GDM1 (cell line): ENCODE data around the gene GFPT2.

Source experiments
- DNase-seq: peaks from one replicate; lab custom pipeline; 2025; lab: John Stamatoyannopoulos, UW

GFPT2 gene

DNA sequence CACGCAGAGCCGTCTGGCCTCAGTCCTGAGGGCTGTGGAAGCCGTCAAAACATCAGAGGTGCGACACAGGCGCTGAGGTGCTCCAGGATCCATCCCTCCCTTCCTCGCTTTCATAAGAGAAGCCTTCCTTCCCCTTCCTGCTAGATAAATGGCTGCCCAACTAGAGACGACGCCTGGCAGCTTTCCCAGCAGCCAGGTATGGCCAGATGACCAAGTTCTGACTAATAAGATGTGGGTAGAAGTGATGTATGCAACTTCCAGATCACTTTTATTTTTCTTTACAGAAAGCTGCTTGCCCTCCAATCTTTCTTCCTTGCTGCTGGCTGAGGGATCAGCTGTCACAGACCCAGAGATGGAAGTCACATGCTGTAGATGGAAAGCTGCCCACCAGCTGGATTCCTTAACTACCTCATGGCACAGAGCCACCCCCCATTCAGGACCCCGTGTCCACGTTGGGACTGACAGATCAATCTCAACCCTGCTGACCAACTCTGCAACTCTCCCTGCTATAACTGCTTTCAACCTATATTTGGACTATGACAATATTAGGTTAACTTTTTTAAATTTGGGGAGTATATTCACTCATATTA lies 70.0 kb downstream of the GFPT2 start:
- no peak for DNase-seq

DNA sequence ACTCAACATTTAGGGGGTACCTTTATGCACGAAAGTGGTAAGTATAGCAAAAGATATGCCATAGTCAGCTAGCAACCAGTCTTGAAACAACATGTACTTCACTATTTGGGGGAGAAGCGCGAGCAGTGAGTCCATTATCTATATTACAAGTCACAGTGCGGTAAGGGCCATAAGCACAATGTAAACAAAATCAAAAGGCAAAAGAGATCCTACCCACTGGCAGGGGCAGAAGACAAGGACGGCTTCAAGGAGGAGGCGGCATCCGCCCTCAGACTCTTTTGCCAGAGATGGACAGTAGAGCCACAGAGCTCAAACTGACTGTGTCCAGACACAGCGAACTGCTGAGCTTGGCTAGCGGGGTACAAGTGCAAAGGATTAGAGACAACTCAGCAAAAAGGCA lies 70.9 kb downstream of the GFPT2 start:
- no peak for DNase-seq

DNA sequence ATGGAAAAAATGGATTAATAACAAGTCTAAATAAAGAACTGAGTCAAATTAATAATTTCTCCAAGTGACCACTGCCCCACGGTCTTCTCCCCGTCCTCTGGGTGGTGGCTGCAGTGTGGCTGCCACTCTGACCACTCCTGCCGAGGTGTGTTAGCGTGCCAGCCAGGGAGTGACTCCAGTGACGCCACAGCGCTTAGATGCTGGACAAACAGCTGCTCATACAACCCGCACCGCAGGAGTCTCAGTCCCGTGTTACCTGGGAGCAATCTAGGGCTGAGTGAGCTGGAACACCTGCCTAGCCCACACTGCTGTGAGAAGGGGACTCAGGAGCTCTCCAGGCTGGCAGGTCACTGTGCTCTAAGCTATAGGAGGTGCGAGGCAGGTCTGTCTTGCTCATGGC lies 71.4 kb downstream of the GFPT2 start:
- DNase-seq = no peak

DNA sequence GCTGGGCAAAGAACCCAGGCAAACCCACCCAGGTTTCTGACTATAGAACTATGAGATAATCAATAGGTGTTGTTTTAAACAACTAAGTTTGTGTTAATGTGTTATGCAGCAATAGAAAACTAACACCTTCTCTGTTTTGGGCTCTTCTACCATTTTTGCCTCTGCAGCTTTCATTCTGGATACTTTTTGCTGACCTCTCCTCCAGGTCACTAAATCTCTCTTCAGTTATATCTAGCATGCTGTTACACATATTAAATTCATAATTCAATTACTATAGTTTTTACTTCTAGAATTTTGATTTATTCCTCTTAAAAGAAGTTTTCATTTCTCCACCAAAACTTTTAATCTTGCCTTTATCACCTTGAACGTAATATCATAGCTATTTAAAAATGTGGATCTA lies 78.4 kb downstream of the GFPT2 start:
- no peak for DNase-seq

DNA sequence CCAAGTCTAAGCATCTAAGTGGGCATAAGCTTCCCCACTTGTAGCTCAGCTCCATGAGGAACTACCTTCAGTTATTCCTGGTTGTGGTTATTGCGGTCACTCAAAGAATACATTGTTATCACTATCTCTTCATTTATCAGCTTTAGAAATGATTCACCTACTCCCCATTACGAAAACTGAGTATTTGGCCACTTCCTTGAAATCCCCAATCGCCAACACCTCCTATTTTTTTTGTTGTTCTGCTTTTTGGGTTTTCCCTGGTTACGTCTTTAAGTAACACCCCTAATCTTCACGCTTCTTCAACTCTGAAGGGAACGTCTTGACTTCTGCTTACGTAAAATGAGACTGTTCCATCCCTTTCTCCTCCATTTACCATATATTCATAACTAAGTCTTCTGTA lies 81.9 kb downstream of the GFPT2 start:
- DNase-seq = no peak

DNA sequence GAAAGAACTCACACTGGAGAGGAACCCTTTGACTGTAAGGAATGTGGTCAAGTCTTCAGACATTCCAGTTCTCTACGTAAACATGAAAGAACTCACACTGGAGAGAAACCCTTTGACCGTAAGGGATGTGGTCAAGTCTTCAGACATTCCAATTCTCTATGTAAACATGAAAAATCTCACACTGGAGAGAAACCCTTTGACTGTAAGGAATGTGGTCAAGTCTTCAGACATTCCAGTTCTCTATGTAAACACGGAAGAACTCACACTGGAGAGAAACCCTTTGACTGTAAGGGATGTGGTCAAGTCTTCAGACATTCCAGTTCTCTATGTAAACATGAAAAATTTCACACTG lies 93.9 kb downstream of the GFPT2 start:
- DNase-seq = no peak

DNA sequence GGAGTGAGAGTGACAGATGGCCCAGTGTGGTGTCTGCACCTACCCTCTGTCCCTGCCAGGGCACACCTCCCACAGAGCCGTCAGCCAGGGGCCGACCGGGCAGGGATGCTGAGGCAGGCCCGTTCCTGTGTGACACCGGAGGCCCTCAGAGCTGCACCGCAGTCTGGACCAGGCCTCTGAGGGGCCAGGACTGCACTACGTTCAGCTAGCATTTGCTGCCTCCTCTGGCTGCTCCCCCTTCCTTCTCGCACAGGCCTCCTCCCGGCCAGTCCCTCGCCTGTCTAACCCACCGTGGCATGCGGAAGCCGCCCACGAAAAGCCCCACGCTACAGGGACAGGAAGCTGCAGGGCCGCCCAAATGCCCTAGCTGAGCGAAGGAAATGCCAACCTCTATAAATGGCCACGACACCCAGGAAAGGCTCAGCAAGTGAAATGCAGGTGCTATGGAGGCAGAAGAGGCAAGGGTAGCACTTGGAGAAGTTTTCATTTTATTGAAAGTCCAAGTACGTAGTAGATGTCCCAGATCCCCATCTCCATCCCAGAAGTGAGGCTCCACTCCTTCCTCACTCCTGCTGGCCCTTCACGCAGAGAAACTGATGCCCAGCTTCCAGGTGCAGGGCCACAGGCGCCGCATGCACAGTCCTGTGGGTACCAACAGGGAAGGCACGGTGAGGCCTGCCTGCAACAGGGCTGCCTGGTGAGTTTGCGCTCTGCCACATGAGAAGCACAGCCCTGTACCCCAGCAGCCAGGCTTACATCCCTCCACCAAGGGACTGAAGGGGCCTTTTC lies 99.9 kb downstream of the GFPT2 start:
- DNase-seq = no peak

DNA sequence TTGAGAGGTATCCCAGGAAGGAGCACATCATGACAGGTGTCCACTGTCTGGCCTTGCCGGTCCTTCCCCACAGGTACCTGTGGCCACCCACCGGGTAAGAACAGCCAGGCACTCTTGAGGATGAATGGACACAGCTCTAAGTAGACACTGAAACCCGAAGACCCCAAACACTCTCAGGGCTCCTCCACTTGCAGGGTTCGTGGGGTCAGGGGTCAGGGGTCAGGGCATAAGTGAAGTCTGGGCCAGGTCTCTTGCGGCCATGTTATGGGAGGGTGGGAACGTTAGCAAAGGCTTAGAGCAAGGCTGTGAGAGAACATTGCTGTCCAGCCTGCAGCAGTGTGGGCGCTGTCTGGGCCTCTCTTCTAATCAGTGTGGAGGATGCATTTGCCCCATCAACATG lies 101.2 kb downstream of the GFPT2 start:
- DNase-seq = no peak

DNA sequence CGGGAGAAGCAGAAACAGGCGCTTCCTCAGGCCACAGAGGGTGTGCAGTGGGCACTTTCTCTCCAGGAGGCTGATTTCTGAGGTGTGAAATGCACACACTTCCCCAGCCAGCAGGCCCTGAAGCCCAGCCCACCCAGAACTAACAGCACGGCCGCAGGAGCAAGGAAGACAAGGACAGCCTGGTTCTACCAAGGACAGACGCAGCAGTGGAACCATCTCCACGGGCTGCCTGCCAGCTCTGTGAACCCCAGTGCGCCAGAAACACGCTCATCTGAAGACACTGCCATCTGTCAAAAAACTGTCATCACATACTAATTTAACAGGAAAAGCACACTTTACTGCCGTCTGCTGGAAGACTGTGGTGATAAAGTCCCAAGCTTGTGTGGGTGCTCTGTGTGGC lies 102.0 kb downstream of the GFPT2 start:
- DNase-seq = no peak
